A549 (cell line): ENCODE data around the gene ABHD12B. TPM values are rescaled to one million over a fixed set of nuclear protein-coding genes. Genes with fewer than 3 reads are reported as not detected.
"Not testable (repeated sequence)": the region's sequence is repeated elsewhere in the genome, so short reads cannot be mapped to it uniquely, and the experiment has no call there.

Source experiments
- ATAC-seq, 2 experiments: fragments of 200-7000 bp in 1 of 2; fragments of >200 bp in 1 of 2; cut with Nextera tagmentation in 1 of 2; cut with Tn5 transposase in 1 of 2; 3 replicates each; pipeline versions ENCODE4 v1.8.0 to v1.9.1; 2018 to 2020; ENCODE audit warnings: mild to moderate bottlenecking in 1 of 2, moderate library complexity in 1 of 2
- CTCF ChIA-PET: fragments of 300-600 bp; sonication (Branson Sonifier 250); formaldehyde crosslinking; extraction: SDS; loops from one replicate; lab custom pipeline; 2021; ENCODE audit warnings: antibody characterized with exemption, inconsistent platforms; lab: Yijun Ruan, JAX
- POLR2A ChIA-PET: fragments of 350-600 bp; formaldehyde crosslinking; extraction: SDS; loops from one replicate; lab custom pipeline; 2021; ENCODE audit warnings: antibody characterized with exemption, inconsistent platforms; lab: Yijun Ruan, JAX
- DNase-seq, 2 experiments: peaks; one replicate each; pipeline versions ENCODE4 v3.0.0 to v3.0.0-alpha.2; 2011 to 2016; ENCODE audit warnings: low read depth in 1 of 2, low spot score in 1 of 2
- FAIRE-seq: peaks from 2 replicates; lab custom pipeline; 2011; peaks lifted over from hg19 to GRCh38; lab: Jason Lieb, UNC
- H3K27ac ChIP-seq, 2 experiments: fragments of >200 bp; sonication (Bioruptor Twin); formaldehyde crosslinking; 3 replicates each; pipeline ENCODE4 v1.5.1; 2016 to 2017
- H3K4me1 ChIP-seq: fragments of >200 bp; sonication (Bioruptor Twin); formaldehyde crosslinking; 3 replicates; pipeline ENCODE4 v1.6.1; 2016
- H3K4me2 ChIP-seq: fragments of >200 bp; sonication (Bioruptor Twin); formaldehyde crosslinking; 3 replicates; pipeline ENCODE4 v1.6.1; 2016
- H3K4me3 ChIP-seq: fragments of >200 bp; sonication (Bioruptor Twin); formaldehyde crosslinking; 3 replicates; pipeline ENCODE4 v1.5.1; 2016
- H3K9me3 ChIP-seq: fragments of >200 bp; sonication (Bioruptor Twin); formaldehyde crosslinking; 3 replicates; pipeline ENCODE4 v1.6.1; 2016
- BHLHE40 ChIP-seq: IDR thresholded peaks from 2 replicates; pipeline ENCODE4 v1.6.1; 2012; ENCODE audit warnings: low read depth, low read length, inconsistent platforms
- CBX2 ChIP-seq: fragments of 200-600 bp; sonication (generic); IDR thresholded peaks from 2 replicates; pipeline ENCODE4 v1.6.1; 2016; ENCODE audit warnings: low read depth, mild to moderate bottlenecking, borderline replicate concordance
- FOSL2 ChIP-seq, 2 experiments: fragments of 450-650 bp in 1 of 2; fragments of >200 bp in 1 of 2; sonication (Bioruptor Twin) in 1 of 2; formaldehyde crosslinking; IDR thresholded peaks; 2 replicates each; pipeline versions ENCODE4 v1.5.0 to v1.6.1; 2016 to 2020; ENCODE audit warnings: mild to moderate bottlenecking in 1 of 2, moderate library complexity in 1 of 2
- HDAC2 ChIP-seq: fragments of 200-600 bp; sonication (generic); IDR thresholded peaks from 2 replicates; pipeline ENCODE4 v1.6.1; 2016
- MAX ChIP-seq: IDR thresholded peaks from 2 replicates; pipeline ENCODE4 v1.6.1; 2012
- NFE2L2 ChIP-seq: fragments of 150-350 bp; conservative IDR thresholded peaks from 2 replicates; pipeline ENCODE4 v1.6.1; 2014; ENCODE audit warnings: low read length
- PHF8 ChIP-seq: fragments of 200-600 bp; sonication (generic); IDR thresholded peaks from 2 replicates; pipeline ENCODE4 v1.6.1; 2016; ENCODE audit warnings: low read depth, mild to moderate bottlenecking, antibody characterized with exemption, moderate library complexity, borderline replicate concordance
- POLR2A ChIP-seq: IDR thresholded peaks from 2 replicates; pipeline ENCODE4 v1.6.1; 2012; ENCODE audit warnings: mild to moderate bottlenecking, low read length
- RARB ChIP-seq: fragments of 250-450 bp; sonication (Bioruptor Pico); IDR thresholded peaks from 2 replicates; pipeline ENCODE4 v1.8.0; 2021; ENCODE audit warnings: mild to moderate bottlenecking, moderate library complexity
- REST ChIP-seq: fragments of 200-600 bp; sonication (generic); IDR thresholded peaks from 2 replicates; pipeline ENCODE4 v1.6.1; 2016; ENCODE audit warnings: antibody characterized with exemption, mild to moderate bottlenecking, moderate library complexity
- ZFP36 ChIP-seq: fragments of 450-650 bp; IDR thresholded peaks from 2 replicates; pipeline ENCODE4 v1.6.1; 2014; ENCODE audit warnings: borderline replicate concordance; ENCODE audit not compliant: partially characterized antibody
- ZSCAN20 ChIP-seq: fragments of 250-450 bp; sonication (Bioruptor Pico); IDR thresholded peaks from 2 replicates; pipeline ENCODE4 v1.8.0; 2022; ENCODE audit warnings: mild to moderate bottlenecking, moderate library complexity
- WGBS: methylation state at CpG from one replicate; pipeline ENCODE4 v1.1.6; 2017; ENCODE audit errors: missing lambda C conversion rate; 5-methylcytosine and 5-hydroxymethylcytosine counted together
- polyA plus RNA-seq, 4 experiments: library from polyadenylated mRNA; depleted of rRNA in 3 of 4; stranded (reverse); fragments of >200 nt; fragmentation: RNase III in 1 of 4; extraction: RNeasy Plus Mini Kit Qiagen cat#74134 plus additional on column Dnase treatment in 1 of 4; gene quantifications; 2 replicates in 3 of 4; 3 replicates in 1 of 4; pipeline ENCODE4 v1.2.3, GENCODE V29; 2011 to 2017
- TF ChIP-seq, protein P1 (sequence below): fragments of >200 bp; sonication (Bioruptor Twin); formaldehyde crosslinking; IDR thresholded peaks from 3 replicates; pipeline ENCODE4 v1.5.1; 2016
- TF ChIP-seq, protein P2 (sequence below): fragments of 150-350 bp; IDR thresholded peaks from 2 replicates; pipeline ENCODE4 v1.6.1; 2014; ENCODE audit warnings: low read depth, mild to moderate bottlenecking, low read length
- TF ChIP-seq, protein P3 (sequence below): fragments of 250-450 bp; sonication (Bioruptor Pico); IDR thresholded peaks from 2 replicates; pipeline ENCODE4 v1.5.0; 2020; ENCODE audit warnings: low read depth, mild to moderate bottlenecking, moderate library complexity

ABHD12B gene
- polyA plus RNA-seq, 2 of the 4 experiments (the other 2 are of a cell fraction) = not detected

DNA sequence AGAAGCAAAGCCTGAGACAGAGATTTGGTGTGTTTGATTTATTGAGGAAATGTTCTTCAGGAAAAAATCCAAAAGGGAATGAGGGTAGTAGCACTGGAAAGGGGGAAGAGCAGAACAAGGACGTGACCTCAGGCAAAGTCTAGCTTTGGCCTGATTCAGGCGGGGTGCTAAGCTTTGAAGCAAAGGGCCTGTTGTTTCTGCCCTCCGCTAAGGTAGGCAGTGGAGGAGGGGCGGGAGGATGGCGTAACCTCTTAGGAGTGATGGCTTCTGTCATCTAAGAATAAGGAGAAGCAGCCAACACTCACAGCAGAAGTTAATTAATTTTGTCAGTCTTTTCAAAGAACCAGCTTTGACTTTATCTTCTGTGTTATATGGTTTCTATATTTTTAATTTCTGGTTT, 20.4 kb downstream of the ABHD12B start:
- TF ChIP-seq NFE2L2 = no peak
- TF ChIP-seq, all 56 proteins: peak for 0
- no peak for FAIRE-seq
- WGBS = 89% methylated on average over 5 of the region's 5 CpGs
- Histone ChIP-seq H3K4me2 (no peak overlapping the region), H3K9me3 (no peaks in the 10 kb centered on the region), H3K4me1 (no peaks in the 10 kb centered on the region), H3K4me3 (no peak overlapping the region), H3K27ac (no peak overlapping the region)
- no peak for ATAC-seq
- no peak for DNase-seq
- ChIA-PET CTCF (no interaction called here), POLR2A (no interaction called here)

DNA sequence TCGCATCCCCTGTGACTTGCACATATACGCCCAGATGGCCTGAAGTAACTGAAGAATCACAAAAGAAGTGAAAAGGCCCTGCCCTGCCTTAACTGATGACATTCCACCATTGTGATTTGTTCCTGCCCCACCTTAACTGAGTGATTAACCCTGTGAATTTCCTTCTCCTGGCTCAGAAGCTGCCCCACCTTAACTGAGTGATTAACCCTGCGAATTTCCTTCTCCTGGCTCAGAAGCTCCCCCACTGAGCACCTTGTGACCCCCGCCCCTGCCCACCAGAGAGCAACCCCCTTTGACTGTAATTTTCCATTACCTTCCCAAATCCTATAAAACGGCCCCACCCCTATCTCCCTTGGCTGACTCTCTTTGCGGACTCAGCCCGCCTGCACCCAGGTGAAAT, 24.6 kb downstream of the ABHD12B start:
- H3K4me1 ChIP-seq, DNase-seq, H3K4me2 ChIP-seq, POLR2A ChIA-PET, H3K9me3 ChIP-seq, CTCF ChIA-PET, FAIRE-seq, H3K27ac ChIP-seq, ATAC-seq, H3K4me3 ChIP-seq: not testable (repeated sequence)
- WGBS = 85% methylated on average over 6 of the region's 7 CpGs

DNA sequence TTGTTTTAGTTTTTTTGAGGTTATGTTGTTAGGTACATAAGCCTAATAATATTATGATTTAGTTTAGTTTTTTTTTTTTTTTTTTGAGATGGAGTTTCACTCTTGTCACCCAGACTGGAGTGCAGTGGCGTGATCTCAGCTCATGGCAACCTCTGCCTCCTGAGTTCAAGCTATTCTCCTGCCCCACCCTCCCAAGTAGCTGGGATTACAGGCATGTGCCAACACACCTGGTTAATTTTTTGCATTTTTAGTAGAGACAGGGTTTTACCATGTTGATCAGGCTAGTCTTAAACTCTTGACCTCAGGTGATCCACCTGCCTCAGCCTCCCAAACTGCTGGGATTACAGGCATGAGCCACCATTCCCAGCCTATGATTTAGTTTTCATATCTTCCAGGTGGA, 25.2 kb downstream of the ABHD12B start:
- DNase-seq, FAIRE-seq, H3K4me1 ChIP-seq, ATAC-seq, H3K4me3 ChIP-seq, H3K27ac ChIP-seq, H3K9me3 ChIP-seq, CTCF ChIA-PET, H3K4me2 ChIP-seq, POLR2A ChIA-PET: not testable (repeated sequence)
- whole genome bisulfite sequencing = 95% methylated on average over 1 of the region's 1 CpG

DNA sequence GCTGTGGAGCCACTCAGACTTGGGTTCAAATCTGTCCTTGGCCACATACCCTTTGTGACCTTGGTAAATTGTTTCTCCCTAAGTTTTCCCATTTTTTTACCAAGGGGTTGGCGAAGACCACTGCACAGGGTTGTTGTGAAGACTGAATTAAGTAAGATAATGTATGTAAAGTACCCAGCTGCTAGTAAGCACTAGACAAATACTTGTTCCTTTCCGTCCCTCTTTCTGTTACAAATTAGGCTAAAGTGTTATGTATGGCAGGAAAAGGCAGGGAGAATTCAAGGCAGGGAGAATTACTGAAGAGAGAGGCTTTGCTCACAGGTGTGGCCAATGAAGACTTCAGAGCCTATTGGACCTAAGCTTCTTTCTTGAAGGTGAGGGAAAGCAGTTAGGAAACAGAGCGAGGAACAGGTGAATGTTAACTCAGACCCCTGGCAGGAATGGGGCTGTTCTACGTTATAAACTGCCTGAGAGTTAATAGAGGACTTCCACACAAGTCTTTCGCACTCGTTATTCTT, 25.9 kb downstream of the ABHD12B start:
- H3K4me3 ChIP-seq = no peak overlapping the region
- ChIA-PET CTCF (no interaction called here), POLR2A (no interaction called here)
- ATAC-seq = no peak
- no peak for TF ChIP-seq RARB (CRISPR knock-in tag)
- no peak for TF ChIP-seq ZSCAN20
- TF ChIP-seq NFE2L2 = no peak
- no peaks in the 10 kb centered on the region for H3K9me3 ChIP-seq
- H3K4me1 ChIP-seq = no peaks in the 10 kb centered on the region
- WGBS = 93% methylated on average over 6 of the region's 6 CpGs
- no peak overlapping the region for H3K27ac ChIP-seq
- H3K4me2 ChIP-seq = no peak overlapping the region
- no peak for DNase-seq
- no peak for FAIRE-seq

GRCh38 chr14:50901361-50901760, 29.5 kb downstream of the ABHD12B start:
- no peak for ATAC-seq
- Histone ChIP-seq H3K4me1 (no peaks in the 10 kb centered on the region), H3K4me3 (no peak overlapping the region), H3K27ac (no peak overlapping the region), H3K9me3 (no peaks in the 10 kb centered on the region), H3K4me2 (no peak overlapping the region)
- ChIA-PET CTCF (interaction anchor here (0.9 to 1.2 kb wide), 2 partner anchors 9 to 41 kb away, joined by 3 read pairs; no protein-coding TSS in a partner anchor), POLR2A (no interaction called here)
- FAIRE-seq = peak; percentile 46
- DNase-seq = no peak
- 89% methylated on average over 3 of the region's 3 CpGs for WGBS
- TF ChIP-seq, protein P1, sequence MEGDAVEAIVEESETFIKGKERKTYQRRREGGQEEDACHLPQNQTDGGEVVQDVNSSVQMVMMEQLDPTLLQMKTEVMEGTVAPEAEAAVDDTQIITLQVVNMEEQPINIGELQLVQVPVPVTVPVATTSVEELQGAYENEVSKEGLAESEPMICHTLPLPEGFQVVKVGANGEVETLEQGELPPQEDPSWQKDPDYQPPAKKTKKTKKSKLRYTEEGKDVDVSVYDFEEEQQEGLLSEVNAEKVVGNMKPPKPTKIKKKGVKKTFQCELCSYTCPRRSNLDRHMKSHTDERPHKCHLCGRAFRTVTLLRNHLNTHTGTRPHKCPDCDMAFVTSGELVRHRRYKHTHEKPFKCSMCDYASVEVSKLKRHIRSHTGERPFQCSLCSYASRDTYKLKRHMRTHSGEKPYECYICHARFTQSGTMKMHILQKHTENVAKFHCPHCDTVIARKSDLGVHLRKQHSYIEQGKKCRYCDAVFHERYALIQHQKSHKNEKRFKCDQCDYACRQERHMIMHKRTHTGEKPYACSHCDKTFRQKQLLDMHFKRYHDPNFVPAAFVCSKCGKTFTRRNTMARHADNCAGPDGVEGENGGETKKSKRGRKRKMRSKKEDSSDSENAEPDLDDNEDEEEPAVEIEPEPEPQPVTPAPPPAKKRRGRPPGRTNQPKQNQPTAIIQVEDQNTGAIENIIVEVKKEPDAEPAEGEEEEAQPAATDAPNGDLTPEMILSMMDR = no peak
- TF ChIP-seq NFE2L2 (no peak), RARB (CRISPR knock-in tag) (no peak), MAX (no peak), CBX2 (no peak), PHF8 (no peak), REST (no peak), ZFP36 (no peak), POLR2A (no peak), HDAC2 (no peak), FOSL2 (IDR thresholded peaks at IDR 0.05) (no peak), FOSL2 (CRISPR knock-in tag; IDR thresholded peaks at IDR 0.05) (no peak), BHLHE40 (no peak)
- TF ChIP-seq, protein P2, sequence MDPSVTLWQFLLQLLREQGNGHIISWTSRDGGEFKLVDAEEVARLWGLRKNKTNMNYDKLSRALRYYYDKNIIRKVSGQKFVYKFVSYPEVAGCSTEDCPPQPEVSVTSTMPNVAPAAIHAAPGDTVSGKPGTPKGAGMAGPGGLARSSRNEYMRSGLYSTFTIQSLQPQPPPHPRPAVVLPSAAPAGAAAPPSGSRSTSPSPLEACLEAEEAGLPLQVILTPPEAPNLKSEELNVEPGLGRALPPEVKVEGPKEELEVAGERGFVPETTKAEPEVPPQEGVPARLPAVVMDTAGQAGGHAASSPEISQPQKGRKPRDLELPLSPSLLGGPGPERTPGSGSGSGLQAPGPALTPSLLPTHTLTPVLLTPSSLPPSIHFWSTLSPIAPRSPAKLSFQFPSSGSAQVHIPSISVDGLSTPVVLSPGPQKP = no peak
- TF ChIP-seq, protein P3, sequence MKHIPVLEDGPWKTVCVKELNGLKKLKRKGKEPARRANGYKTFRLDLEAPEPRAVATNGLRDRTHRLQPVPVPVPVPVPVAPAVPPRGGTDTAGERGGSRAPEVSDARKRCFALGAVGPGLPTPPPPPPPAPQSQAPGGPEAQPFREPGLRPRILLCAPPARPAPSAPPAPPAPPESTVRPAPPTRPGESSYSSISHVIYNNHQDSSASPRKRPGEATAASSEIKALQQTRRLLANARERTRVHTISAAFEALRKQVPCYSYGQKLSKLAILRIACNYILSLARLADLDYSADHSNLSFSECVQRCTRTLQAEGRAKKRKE (CRISPR knock-in tag) = no peak
